HG02571 (cell line): Measurements from ENCODE around the gene MYRIP.

Experiments
- ATAC-seq: cut with Tn5 transposase; IDR thresholded peaks from one replicate; pipeline ENCODE4 v1.9.1; 2021; ENCODE audit warnings: mild to moderate bottlenecking, moderate library complexity; ENCODE audit not compliant: unreplicated experiment

MYRIP gene

GRCh38 chr3:40216471-40216870 lies 407.1 kb downstream of the MYRIP start:
- no peak for ATAC-seq

GRCh38 chr3:40223856-40224255 lies 414.4 kb downstream of the MYRIP start:
- ATAC-seq: no peak

DNA sequence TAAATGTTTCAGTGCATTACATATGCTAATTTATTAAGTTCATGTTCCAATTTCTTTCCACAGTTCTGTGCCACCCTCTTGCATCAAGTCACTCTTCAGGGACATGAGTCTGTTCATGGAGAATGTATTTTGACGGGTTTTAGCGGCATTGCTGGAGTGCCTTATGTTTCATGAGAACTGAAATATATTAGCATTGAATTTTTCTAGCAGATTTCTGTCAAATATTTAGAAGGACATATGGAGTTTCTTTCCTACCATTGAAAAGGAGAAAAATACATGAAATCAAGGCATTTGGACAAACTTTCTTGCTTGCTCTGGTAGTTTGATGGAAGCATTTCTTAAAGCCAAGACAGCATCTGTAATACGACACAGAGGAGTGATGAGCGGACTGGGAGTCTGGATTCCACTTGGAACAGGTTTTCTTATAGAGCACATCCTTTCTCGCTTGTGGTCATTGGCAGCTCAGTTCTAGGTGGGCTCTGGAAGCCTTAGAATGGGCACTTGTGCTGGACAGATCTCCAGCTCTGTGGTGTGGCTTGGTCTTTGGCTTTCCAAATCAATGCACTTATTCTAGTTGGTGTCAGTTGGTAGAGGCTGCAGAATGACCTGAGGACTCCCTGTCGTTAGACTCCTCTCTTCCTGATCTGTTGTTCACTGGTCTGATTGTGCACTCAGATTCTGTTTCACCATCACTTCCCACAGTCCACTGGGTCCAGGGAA lies 415.5 kb downstream of the MYRIP start:
- ATAC-seq: no peak

DNA sequence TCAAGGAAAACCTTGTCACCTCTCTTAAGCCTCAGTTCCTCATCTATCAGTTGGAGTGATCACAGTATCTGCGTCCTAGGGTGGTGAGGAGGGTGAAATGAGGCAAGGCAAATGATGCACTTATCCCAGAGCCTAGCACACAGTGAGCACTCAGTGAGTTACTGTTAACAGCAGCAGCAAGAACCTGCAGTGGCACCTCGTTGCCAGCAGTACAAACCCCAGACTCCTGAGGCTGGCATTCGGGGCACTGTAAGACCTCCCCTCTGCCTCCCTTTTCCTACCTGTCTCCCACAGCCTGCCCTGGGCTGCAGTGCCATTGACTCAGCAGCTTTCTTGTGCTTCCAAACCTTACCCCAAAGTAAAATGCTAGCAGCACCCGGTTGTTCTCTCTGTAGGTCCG lies 417.2 kb downstream of the MYRIP start:
- no peak for ATAC-seq

DNA sequence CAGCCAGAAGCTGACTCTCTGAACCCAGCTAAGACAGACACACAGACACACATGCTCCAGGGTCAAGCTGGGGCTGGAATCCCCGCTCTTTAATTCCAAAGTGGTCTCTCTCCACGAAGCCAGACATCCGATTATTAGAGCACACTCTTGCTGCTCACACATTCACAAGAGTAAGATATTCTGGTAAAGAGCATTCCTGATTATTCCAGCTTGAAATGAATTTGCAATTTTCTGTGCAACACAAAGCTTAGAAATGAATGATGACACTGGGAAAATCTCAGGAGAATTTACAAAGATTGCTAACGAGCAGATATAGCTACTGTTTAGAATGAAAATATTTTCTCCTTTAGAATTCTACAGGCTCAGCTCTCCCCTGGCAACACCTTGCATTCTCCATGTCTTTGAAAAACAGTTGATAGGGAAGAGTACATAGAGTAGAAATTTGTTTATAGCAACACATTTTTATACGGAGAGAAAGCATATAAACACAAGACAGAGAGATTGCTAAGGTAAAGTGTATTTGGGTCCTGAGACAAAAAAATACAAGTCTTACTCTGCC lies 419.5 kb downstream of the MYRIP start:
- no peak for ATAC-seq

- no peak for ATAC-seq
Measured at GRCh38 chr3:40229386-40229785, 420.0 kb downstream of the MYRIP start.

- ATAC-seq: no peak
Measured at GRCh38 chr3:40229963-40230362, 420.6 kb downstream of the MYRIP start.

- ATAC-seq: no peak
Measured at GRCh38 chr3:40230382-40230781, 421.0 kb downstream of the MYRIP start.

DNA sequence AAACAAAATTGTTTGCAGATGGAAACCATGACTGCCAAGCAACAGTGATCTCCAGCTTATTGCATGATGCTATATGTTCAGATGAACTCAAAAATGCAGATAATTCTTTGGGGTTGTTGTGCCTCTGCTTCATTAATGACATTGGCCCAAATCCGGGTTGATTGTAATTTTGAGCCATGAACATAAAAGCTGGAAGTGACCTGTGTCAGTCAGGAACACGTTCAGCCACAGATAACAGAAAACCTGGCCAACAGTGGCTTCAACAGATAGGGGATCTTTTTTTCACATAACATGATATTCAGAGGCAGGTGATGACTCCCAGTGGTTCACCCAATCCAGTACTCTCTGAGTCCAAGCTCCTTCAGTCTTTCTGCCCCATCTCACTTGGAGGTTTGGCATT lies 423.2 kb downstream of the MYRIP start:
- ATAC-seq: no peak

DNA sequence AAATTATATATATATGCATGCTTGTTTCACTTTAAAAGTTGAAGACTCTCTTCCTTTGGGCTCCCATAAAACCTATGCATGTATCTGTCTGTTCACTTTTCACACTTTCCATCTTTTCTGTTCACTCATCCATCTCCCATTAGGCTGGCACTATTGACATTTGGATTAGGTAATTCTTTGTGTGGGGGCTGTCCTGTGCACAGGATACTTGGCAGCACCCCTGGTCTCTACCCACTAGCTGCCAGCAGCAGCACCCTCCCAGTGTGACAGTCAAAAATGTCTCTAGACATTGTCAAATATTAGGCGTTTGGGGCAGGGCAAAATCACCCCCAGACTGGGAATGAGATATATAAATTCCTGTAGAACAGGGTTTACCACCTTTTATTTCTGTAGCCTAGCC lies 427.8 kb downstream of the MYRIP start:
- ATAC-seq: no peak

GRCh38 chr3:40237889-40238571 lies 428.6 kb downstream of the MYRIP start:
- ATAC-seq: no peak

GRCh38 chr3:40240921-40241320 lies 431.5 kb downstream of the MYRIP start:
- ATAC-seq: no peak

GRCh38 chr3:40242216-40242615 lies 432.8 kb downstream of the MYRIP start:
- ATAC-seq: no peak

DNA sequence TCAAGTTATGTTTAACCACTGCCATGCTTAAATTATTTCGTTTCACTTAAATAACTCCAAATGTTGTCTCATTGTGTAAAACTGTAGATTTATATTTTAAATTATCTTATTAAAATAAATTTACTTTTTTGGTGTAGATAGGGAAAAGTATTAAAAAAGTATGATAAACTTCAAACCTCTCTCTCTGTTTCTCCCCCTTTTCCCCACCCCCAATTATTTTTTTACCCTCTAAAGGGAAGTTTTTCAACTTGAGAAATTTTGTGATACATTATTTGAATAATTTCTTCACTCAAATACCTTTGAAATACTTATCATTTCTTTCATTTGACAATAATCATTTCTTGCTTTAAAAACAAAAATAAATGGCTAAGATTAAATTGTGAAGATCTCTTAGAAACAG lies 433.2 kb downstream of the MYRIP start:
- ATAC-seq: no peak

- no peak for ATAC-seq
Measured at GRCh38 chr3:40243056-40243455, 433.6 kb downstream of the MYRIP start.

DNA sequence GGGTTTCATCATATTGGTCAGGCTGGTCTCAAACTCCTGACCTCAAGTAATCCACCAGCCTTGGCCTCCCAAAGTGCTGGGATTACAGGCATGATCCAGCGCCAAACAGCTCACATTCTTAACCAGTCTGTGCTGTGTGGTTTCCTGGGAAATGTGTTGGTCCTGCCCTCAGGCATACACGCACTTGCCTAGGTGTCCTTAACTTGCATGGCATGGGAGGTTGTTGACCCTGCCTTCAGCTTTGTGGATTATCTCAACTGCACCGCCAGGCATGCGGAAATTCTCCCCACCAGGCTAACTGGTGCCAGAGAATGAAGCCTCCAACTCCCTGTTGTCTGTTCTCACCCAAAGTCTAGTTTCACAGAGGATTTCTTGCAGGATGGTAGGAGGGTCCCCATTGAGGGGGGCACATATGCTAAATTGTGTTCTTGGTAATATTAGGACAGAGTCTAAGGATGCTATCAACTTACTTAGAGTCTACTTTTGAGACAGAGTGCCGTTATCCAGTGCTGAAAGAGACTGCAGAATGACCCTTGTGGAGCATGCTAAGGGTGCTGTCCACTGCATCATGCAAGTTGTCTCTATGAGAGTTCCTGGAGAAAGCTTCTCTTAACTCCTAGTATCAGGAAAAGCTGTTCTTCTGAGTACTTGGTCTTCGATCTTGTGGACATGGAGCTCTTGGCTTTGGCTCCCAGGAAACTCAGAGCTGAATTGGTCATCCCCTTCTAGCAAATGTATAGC lies 438.5 kb downstream of the MYRIP start:
- ATAC-seq: no peak

GRCh38 chr3:40248591-40248990 lies 439.2 kb downstream of the MYRIP start:
- no peak for ATAC-seq

DNA sequence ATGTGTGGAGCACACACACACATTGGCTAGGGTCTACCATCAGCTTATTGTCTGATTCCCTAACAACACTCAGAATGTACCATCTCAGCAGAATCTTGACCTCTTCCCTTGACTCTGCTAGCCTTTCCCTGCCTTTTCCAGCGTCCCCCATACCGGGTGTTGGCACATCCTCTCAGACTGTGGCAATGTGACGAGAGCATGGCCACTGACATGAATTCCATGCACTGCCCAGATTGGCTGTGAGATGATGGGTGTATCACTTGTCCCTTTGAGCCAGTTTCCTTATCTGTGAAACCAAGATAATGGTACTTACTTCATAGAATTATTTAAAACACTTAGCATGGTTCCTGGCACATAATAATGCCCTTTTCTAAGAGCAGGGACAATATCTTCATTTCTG lies 439.8 kb downstream of the MYRIP start:
- no peak for ATAC-seq

DNA sequence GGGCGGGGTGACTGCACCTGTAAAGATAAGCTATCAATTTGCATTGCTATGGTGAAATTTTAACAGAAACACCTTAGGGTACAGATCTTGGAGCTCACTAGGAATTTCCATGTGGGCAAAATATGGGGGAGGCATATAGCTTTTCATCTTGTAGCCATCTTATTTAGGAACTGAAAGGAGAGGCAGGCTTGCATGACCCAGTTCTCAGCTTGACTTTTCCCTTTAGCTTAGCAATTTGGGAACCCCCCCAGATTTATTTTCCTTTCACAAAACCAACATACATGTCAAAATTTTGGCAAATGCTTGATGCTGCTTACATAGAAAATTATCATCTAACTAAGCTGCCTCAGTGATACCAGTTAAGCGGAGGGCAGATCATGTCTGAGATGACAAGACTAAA lies 445.1 kb downstream of the MYRIP start:
- no peak for ATAC-seq

DNA sequence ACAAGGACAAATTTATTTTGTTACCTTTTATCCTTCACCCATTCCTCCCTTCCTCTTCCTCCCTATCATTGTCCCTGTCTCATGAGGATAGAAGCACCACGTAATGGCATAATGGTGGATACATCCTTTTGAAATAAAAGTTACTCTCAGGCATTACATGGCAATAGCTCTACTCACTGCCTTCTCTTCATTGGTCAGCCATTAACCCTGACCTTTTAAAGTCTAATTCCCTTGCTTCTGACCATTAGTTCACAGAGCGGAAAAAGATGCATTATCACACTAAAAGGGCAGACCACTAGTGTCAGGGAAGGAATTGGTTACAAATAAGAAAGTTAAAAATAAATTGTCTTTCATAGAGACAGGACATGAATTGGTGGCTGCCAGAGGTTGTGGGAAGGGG lies 445.5 kb downstream of the MYRIP start:
- ATAC-seq: no peak

DNA sequence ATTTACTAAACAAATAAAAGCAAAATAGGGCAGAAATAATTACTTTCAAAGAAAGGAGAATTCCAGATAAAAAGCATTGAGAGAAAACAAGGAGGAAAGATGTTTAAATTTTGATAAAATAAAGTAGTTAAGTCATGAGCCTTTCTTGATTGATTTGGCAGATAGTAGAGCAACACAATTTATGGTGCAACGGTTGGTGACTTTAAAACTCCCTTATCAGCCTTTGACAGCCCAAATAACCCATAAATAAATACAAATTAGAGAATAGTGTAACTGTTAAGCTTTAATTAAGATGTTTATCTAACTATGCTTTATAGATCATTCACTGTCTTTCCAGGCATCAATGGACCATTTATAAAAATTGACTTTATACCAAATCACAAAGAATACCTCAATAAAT lies 446.1 kb downstream of the MYRIP start:
- no peak for ATAC-seq

DNA sequence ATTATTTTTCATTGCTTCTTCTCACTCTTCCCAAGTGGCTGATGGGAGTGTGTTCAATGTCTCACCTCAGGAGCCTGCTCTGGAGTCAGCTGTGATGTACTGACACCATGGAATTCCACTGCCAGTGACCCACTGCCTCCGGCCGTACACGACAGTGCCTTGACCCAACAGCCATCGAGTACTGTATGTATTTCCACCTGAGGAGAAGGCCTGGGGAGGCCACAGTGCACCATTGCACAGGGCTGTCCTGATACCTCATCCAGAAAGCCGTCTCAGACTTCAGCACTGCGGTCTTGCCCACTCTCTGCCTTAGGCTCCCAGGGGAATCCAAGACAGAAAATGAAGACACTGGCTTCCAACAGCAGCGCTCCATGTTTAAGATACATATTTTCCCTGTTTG lies 448.7 kb downstream of the MYRIP start:
- no peak for ATAC-seq
